H1 (cell line): Measurements from ENCODE around the gene TSPAN2.

Source experiments
- CTCF ChIP-seq, 3 experiments: IDR thresholded peaks; 1 replicate in 2 of 3; 2 replicates in 1 of 3; pipeline versions ENCODE4 v1.5.1 to v1.6.1; 2011; ENCODE audit warnings: low read length in 3 of 3, mild to moderate bottlenecking in 3 of 3, inconsistent platforms in 2 of 3, low read depth in 1 of 3, moderate library complexity in 1 of 3; ENCODE audit not compliant: insufficient read depth in 1 of 3; ENCODE audit errors: control extremely low read depth in 1 of 3
- RAD21 ChIP-seq, 2 experiments: IDR thresholded peaks in 1 of 2; conservative IDR thresholded peaks in 1 of 2; 2 replicates each; pipeline ENCODE4 v1.6.1; 2011; ENCODE audit warnings: low read depth in 2 of 2, low read length in 2 of 2, improper control_type of control experiment in 1 of 2, inconsistent platforms in 1 of 2, mild to moderate bottlenecking in 1 of 2, moderate library complexity in 1 of 2
- USF2 ChIP-seq: IDR thresholded peaks from 2 replicates; pipeline ENCODE4 v1.6.1; 2011; ENCODE audit warnings: low read length, improper control_type of control experiment

GRCh38 chr1:115057661-115058254, 31.5 kb downstream of the TSPAN2 start:
- TF ChIP-seq RAD21 (IDR thresholded peaks at IDR 0.05 in 1 of 2, conservative IDR thresholded peaks at IDR 0.05 in 1 of 2; ENCODE audit: low read depth in 2 of 2, low read length in 2 of 2) (no peak), USF2 (no peak), CTCF (IDR thresholded peaks at IDR 0.05; ENCODE audit: control extremely low read depth in 1 of 3, insufficient read depth in 1 of 3, low read depth in 1 of 3, low read length in 3 of 3) (no peak)
